ENCODE data around the gene EHBP1.

EHBP1 gene

DNA sequence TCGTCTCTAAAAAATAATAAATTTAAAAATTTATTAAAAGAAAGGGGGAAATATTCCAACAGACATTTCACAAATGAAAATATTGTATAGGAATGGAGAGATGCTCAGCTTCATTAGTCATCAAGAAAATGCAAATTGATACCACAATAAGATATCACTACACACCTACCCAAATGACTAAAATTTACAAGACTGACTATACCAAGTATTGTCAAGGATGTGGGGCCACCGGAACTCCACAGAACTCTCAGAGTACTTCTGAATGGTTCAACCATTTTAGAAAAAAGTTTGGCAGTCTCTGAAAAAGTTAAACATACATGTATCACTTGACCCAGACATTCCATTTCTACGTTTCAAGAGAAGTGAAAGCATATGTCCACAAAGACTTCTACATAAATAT, 163.4 kb downstream of the EHBP1 start:
- no peak for DNase-seq (ENCODE audit: low read depth)

DNA sequence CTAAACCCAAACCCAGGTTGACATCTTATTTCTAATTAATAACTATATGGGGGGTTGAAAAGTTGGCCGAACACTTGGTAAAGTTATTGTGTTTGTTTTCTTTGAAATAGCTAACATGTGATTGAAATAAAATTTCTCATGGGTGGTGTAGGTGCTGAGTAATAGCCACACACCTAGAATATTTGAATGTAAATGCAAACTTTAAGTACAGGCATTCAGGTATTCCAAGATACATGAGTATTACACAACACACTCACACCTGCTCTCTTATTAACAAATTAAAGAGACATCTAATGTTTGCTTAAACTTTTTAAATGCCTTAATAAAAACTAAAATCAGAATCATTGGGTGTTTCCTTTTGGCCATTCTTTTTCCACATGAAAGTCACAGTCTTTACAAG, 165.5 kb downstream of the EHBP1 start:
- H3K4me3 ChIP-seq (ENCODE audit: low read length) = no peak overlapping the region
- TF ChIP-seq CTCF (IDR thresholded peaks at IDR 0.05; ENCODE audit: insufficient read depth, low read depth, low read length, missing control alignments) = no peak
- DNase-seq (ENCODE audit: low read depth) = peak; percentile 71

More for the DNA sequence above, 163.4 kb downstream of the EHBP1 start:
- TF ChIP-seq CTCF (IDR thresholded peaks at IDR 0.05; ENCODE audit: insufficient read depth, low read depth, low read length, missing control alignments) = no peak
- H3K4me3 ChIP-seq (ENCODE audit: low read length) = no peak overlapping the region

- no peak for TF ChIP-seq CTCF (IDR thresholded peaks at IDR 0.05; ENCODE audit: insufficient read depth, low read depth, low read length, missing control alignments)
- H3K4me3 ChIP-seq (ENCODE audit: low read length) = no peak overlapping the region
- peak; percentile 36 for DNase-seq (ENCODE audit: low read depth)
These were observed 166.0 kb downstream of the EHBP1 start for GRCh38 chr2:62871506-62871905.

DNA sequence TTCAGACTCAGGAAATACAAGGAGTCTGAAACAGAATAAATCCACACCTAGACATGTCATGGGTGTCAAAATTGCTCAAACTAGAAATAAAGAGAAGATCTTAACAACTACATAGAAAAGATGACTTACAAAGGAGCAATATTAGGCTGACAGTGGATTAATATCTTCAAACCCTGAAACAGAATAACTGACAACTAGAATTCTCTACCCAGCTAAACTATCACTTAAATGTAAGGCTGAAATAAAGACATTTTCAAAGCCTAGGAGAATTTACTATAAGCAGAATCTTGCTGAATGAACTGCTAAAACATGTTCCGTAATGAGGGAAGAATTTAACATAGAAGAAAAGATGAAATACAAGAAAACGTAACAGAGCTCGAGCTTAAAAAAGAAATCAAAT, 168.1 kb downstream of the EHBP1 start:
- no peak overlapping the region for H3K4me3 ChIP-seq (ENCODE audit: low read length)
- no peak for DNase-seq (ENCODE audit: low read depth)
- TF ChIP-seq CTCF (IDR thresholded peaks at IDR 0.05; ENCODE audit: insufficient read depth, low read depth, low read length, missing control alignments) = no peak

DNA sequence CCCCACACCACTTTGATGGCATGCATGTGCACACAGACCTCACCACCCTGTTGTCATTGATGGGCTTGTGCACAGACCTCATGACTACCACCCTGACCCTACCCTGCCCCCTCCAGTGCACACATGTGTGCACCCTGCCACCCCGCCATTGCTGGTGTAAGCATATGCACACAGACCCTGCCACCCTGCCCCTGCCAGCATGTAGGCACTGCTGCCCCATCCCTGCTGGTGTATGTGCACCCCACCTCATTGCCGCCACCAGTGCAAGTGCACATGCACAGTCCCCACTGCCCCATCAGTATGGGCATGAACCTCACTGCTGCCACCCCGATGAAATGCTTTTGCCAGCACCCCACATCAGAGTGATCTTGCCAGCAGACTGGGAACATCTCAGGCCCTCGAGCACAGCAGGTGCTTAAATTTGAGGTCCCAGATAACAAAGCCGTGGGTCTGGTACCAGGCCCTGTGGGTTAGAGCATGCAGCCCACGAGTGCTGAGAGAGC, 169.4 kb downstream of the EHBP1 start:
- TF ChIP-seq CTCF (IDR thresholded peaks at IDR 0.05; ENCODE audit: insufficient read depth, low read depth, low read length, missing control alignments) = no peak

GRCh38 chr2:62881162-62881795, 175.8 kb downstream of the EHBP1 start:
- no peak for TF ChIP-seq CTCF (IDR thresholded peaks at IDR 0.05; ENCODE audit: insufficient read depth, low read depth, low read length, missing control alignments)
- peak; percentile 51 for DNase-seq (ENCODE audit: low read depth)
- no peak overlapping the region for H3K4me3 ChIP-seq (ENCODE audit: low read length)

More for the DNA sequence above, 169.4 kb downstream of the EHBP1 start:
- no peak overlapping the region for H3K4me3 ChIP-seq (ENCODE audit: low read length)
- DNase-seq (ENCODE audit: low read depth) = no peak

DNA sequence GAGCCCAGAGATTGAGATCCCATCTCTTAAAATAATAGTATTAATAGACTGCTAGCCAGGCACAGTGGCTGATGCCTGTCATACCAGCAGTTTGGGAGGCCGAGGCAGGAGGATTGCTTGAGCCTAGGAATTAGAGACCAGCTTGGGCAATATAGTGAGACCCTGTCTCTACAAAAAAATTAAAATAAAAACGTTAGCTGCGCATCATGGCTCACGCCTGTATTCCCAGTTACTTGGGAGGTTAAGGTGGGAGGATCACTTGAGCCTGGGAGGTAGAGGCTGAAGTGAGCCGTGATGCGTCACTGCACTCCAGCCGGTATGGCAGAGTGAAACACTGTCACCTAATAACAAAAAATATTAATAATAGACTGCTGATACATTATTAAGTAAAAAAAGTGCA, 178.1 kb downstream of the EHBP1 start:
- H3K4me3 ChIP-seq (ENCODE audit: low read length) = no peak overlapping the region
- no peak for DNase-seq (ENCODE audit: low read depth)
- TF ChIP-seq CTCF (IDR thresholded peaks at IDR 0.05; ENCODE audit: insufficient read depth, low read depth, low read length, missing control alignments) = no peak
